B cell (primary cell): ENCODE data around the gene ERVW-1. TPM values are rescaled to one million over a fixed set of nuclear protein-coding genes. Genes with fewer than 3 reads are reported as not detected.

ENCODE experiments used
- ATAC-seq: fragments of 200-7000 bp; cut with Tn5 transposase; one replicate; pipeline ENCODE4 v1.10.0; 2021; ENCODE audit warnings: low read depth, mild to moderate bottlenecking, moderate number of reproducible peaks, moderate library complexity
- CTCF ChIA-PET: fragments of 350-600 bp; sonication (Branson Sonifier 250); formaldehyde crosslinking; loops from one replicate; lab custom pipeline; 2021; ENCODE audit warnings: antibody characterized with exemption, inconsistent platforms; lab: Charles Lee
- POLR2A ChIA-PET: fragments of 350-600 bp; sonication (Branson Sonifier 250); formaldehyde crosslinking; loops from one replicate; lab custom pipeline; 2021; ENCODE audit warnings: antibody characterized with exemption; lab: Charles Lee
- DNase-seq: peaks from one replicate; pipeline ENCODE4 v3.0.0; 2013
- H2AFZ ChIP-seq: 2 replicates; pipeline ENCODE4 v1.6.1; 2012; ENCODE audit warnings: mild to moderate bottlenecking, low read depth, low read length; ENCODE audit not compliant: insufficient read depth, poor library complexity, severe bottlenecking
- H3K27ac ChIP-seq, 2 donors: 1 replicate in 1 of 2; 2 replicates in 1 of 2; pipeline ENCODE4 v1.5.1; 2012 to 2013; ENCODE audit warnings: low read length in 2 of 2, mild to moderate bottlenecking in 2 of 2, moderate library complexity in 1 of 2
- H3K27me3 ChIP-seq, 4 experiments: fragments of 200-600 bp in 1 of 4; sonication (generic) in 1 of 4; replicated peaks in 1 of 4; 1 replicate in 2 of 4; 2 replicates in 2 of 4; pipeline versions ENCODE4 v1.6.1 to v1.7.0; 2013 to 2016; ENCODE audit warnings: low read length in 3 of 4, mild to moderate bottlenecking in 2 of 4, mixed read lengths in 1 of 4, moderate library complexity in 1 of 4; ENCODE audit not compliant: insufficient read depth in 4 of 4, control insufficient read depth in 3 of 4; ENCODE audit errors: control extremely low read depth in 1 of 4
- H3K36me3 ChIP-seq, 2 experiments: replicated peaks in 1 of 2; 1 replicate in 1 of 2; 2 replicates in 1 of 2; pipeline versions ENCODE4 v1.6.1 to v1.7.1; 2013; ENCODE audit warnings: low read length in 1 of 2; ENCODE audit not compliant: insufficient read depth in 2 of 2, control insufficient read depth in 1 of 2; ENCODE audit errors: control extremely low read depth in 1 of 2, extremely low read depth in 1 of 2
- H3K4me1 ChIP-seq, 2 donors: fragments of 200-600 bp in 1 of 2; sonication (generic) in 1 of 2; 1 replicate in 1 of 2; 2 replicates in 1 of 2; pipeline versions ENCODE4 v1.5.1 to v1.6.1; 2013 to 2017; ENCODE audit warnings: low read length in 2 of 2; ENCODE audit not compliant: control insufficient read depth in 2 of 2, insufficient read depth in 2 of 2
- H3K4me2 ChIP-seq: replicated peaks from 2 replicates; pipeline ENCODE3; 2012; ENCODE audit warnings: mild to moderate bottlenecking, low read depth, low read length; ENCODE audit not compliant: poor library complexity, severe bottlenecking
- H3K4me3 ChIP-seq, 5 experiments: fragments of 200-600 bp in 1 of 5; sonication (generic) in 1 of 5; 1 replicate in 3 of 5; 2 replicates in 2 of 5; pipeline versions ENCODE4 v1.5.1 to v1.7.0; 2011 to 2016; ENCODE audit warnings: low read length in 4 of 5, mild to moderate bottlenecking in 4 of 5, low read depth in 2 of 5, control low read depth in 1 of 5, moderate library complexity in 1 of 5; ENCODE audit not compliant: insufficient read depth in 1 of 5; ENCODE audit errors: control extremely low read depth in 1 of 5, extremely low read depth in 1 of 5
- H3K79me2 ChIP-seq: fragments of 200-600 bp; sonication (generic); one replicate; pipeline ENCODE4 v1.6.0; 2016; ENCODE audit warnings: low read length; ENCODE audit not compliant: control insufficient read depth, insufficient read depth
- H3K9ac ChIP-seq: fragments of 200-600 bp; sonication (generic); 2 replicates; pipeline ENCODE4 v1.6.1; 2017; ENCODE audit warnings: mild to moderate bottlenecking, low read length, moderate library complexity
- H3K9me3 ChIP-seq, 3 donors: one replicate each; pipeline versions ENCODE4 v1.6.1 to v1.7.1; 2013; ENCODE audit warnings: low read length in 2 of 3; ENCODE audit not compliant: control insufficient read depth in 2 of 3, insufficient read depth in 1 of 3; ENCODE audit errors: control extremely low read depth in 1 of 3
- H4K20me1 ChIP-seq: 2 replicates; pipeline ENCODE4 v1.6.0; 2012; ENCODE audit warnings: mild to moderate bottlenecking, low read length; ENCODE audit not compliant: insufficient read depth, control insufficient read depth, poor library complexity, severe bottlenecking
- H3K27ac Mint-ChIP-seq: one replicate; pipeline ENCODE4 v1.8.0; 2021; ENCODE audit warnings: mixed read lengths
- H3K27me3 Mint-ChIP-seq: one replicate; pipeline ENCODE4 v1.8.0; 2021; ENCODE audit warnings: mixed read lengths
- H3K4me1 Mint-ChIP-seq: one replicate; pipeline ENCODE4 v1.8.0; 2021; ENCODE audit warnings: mixed read lengths
- H3K4me3 Mint-ChIP-seq: one replicate; pipeline ENCODE4 v1.8.0; 2021; ENCODE audit warnings: mixed read lengths
- H3K9me3 Mint-ChIP-seq: one replicate; pipeline ENCODE4 v1.8.0; 2022; ENCODE audit warnings: mixed read lengths; ENCODE audit not compliant: insufficient read depth
- CTCF ChIP-seq: fragments of 200-600 bp; IDR thresholded peaks from one replicate; pipeline ENCODE4 v1.8.0; 2022; ENCODE audit warnings: antibody characterized with exemption, mild to moderate bottlenecking
- EZH2 ChIP-seq: IDR thresholded peaks from 2 replicates; pipeline ENCODE4 v1.6.1; 2012; ENCODE audit warnings: borderline replicate concordance, low read depth, mild to moderate bottlenecking, moderate library complexity, low read length; ENCODE audit not compliant: insufficient read depth, poor library complexity, severe bottlenecking
- WGBS: methylation state at CpG from one replicate; pipeline ENCODE4 v1.1.5; 2013; ENCODE audit warnings: missing lambda C conversion rate; ENCODE audit not compliant: insufficient coverage; 5-methylcytosine and 5-hydroxymethylcytosine counted together
- intact Hi-C: fragments of 100-400 bp; cut with micrococcal nuclease; formaldehyde crosslinking; loops from one replicate; pipeline ENCODE4 v1.10.0; 2022
- polyA plus RNA-seq: library from polyadenylated mRNA; depleted of rRNA; stranded (reverse); fragments of >200 nt; gene quantifications from 2 replicates; pipeline ENCODE4 v1.2.3, GENCODE V29; 2012
- total RNA-seq, 2 donors: library from RNA; stranded (reverse); fragments of 120-200 nt in 1 of 2; gene quantifications; 1 replicate in 1 of 2; 2 replicates in 1 of 2; pipeline versions ENCODE4 v1.2.3 to v1.2.4, GENCODE V29; 2013 to 2022

The ERVW-1 gene
- total and polyA plus RNA-seq, 2 donors (not counting 1 experiment from before 2014, with no cell fraction given): not detected

- Mint-ChIP-seq H3K27ac (no peak overlapping the region), H3K4me1 (peaks cover 6% of the 10 kb centered on the region), H3K4me3 (no peak overlapping the region), H3K9me3 (no peaks in the 10 kb centered on the region), H3K27me3 (no peaks in the 10 kb centered on the region)
- H3K27ac ChIP-seq: no peak overlapping the region
- H3K27me3 ChIP-seq: no peaks in the 10 kb centered on the region
- H3K4me2 ChIP-seq: no peak overlapping the region
- H3K4me1 ChIP-seq: peaks cover 6 to 12% of the 10 kb centered on the region in 2 donors
- WGBS: no CpG with 5 or more reads among the region's 2 CpGs
- ChIA-PET POLR2A (no interaction called here), CTCF (interaction anchor here (1.1 to 1.6 kb wide), 2 partner anchors 27 to 622 kb away, joined by 3 to 5 read pairs; no protein-coding TSS in a partner anchor)
- ATAC-seq (no peak), DNase-seq (no peak)
- no peak overlapping the region for H2AFZ ChIP-seq
- intact Hi-C loops: no loop called here
- H3K79me2 ChIP-seq: no peaks in the 10 kb centered on the region
- no peaks in the 10 kb centered on the region for H4K20me1 ChIP-seq
- H3K36me3 ChIP-seq: peaks cover 9 to 60% of the 10 kb centered on the region in 2 experiments
- no peak for TF ChIP-seq EZH2
- TF ChIP-seq CTCF: no peak
- no peak overlapping the region for H3K9ac ChIP-seq
- H3K4me3 ChIP-seq: no peak overlapping the region
- no peaks in the 10 kb centered on the region for H3K9me3 ChIP-seq
These were observed 26.1 kb downstream of the ERVW-1 start for GRCh38 chr7:92451645-92452044.

- peak; percentile 44 for ATAC-seq
- 0% methylated on average over 2 of the region's 11 CpGs for WGBS
- intact Hi-C loops: loop anchor here (1.0 to 10.0 kb wide), 4 partner anchors 80 to 1363 kb away; partner anchors contain the start of genes FAM133B, PEX1 and RBM48
- Histone ChIP-seq H3K4me3 (peak overlapping the region; percentile 69 to 97 (median 93)), H2AFZ (peak overlapping the region; percentile 97), H3K4me1 (peaks cover 6 to 12% of the 10 kb centered on the region in 2 donors), H4K20me1 (no peaks in the 10 kb centered on the region), H3K79me2 (peaks cover 4% of the 10 kb centered on the region), H3K9me3 (no peaks in the 10 kb centered on the region), H3K27me3 (no peaks in the 10 kb centered on the region), H3K36me3 (peaks cover 7 to 30% of the 10 kb centered on the region in 2 experiments), H3K4me2 (peak overlapping the region; percentile 72), H3K9ac (peak overlapping the region; percentile 98), H3K27ac (peak overlapping the region; percentile 89 to 97)
- H3K27ac Mint-ChIP-seq: peak overlapping the region; percentile 94
- TF ChIP-seq EZH2 (no peak), CTCF (peak; percentile 54)
- ChIA-PET POLR2A (interaction anchor here (0.8 to 2.2 kb wide), 5 partner anchors 24 to 314 kb away, joined by 3 to 17 read pairs (median 5); partner anchors contain the start of genes ANKIB1, CYP51A1, FAM133B and KRIT1), CTCF (interaction anchor here (0.6 to 6.4 kb wide), 15 partner anchors 8 to 1739 kb away, joined by 3 to 133 read pairs (median 5); partner anchors contain the start of genes ANKIB1, KRIT1, MTERF1 and PEX1)
- H3K4me3 Mint-ChIP-seq: peak overlapping the region; percentile 94
- peak; percentile 87 for DNase-seq
- H3K27me3 Mint-ChIP-seq: no peaks in the 10 kb centered on the region
- H3K4me1 Mint-ChIP-seq: peaks cover 8% of the 10 kb centered on the region
- no peaks in the 10 kb centered on the region for H3K9me3 Mint-ChIP-seq
These were observed 29.5 kb downstream of the ERVW-1 start for GRCh38 chr7:92448205-92448747.
